H7 (cell line): ENCODE data around the gene CTDSPL. TPM values are rescaled to one million over a fixed set of nuclear protein-coding genes. Genes with fewer than 3 reads are reported as not detected.

Experiments used
- DNase-seq: peaks from one replicate; pipeline ENCODE4 v3.0.0; 2012
- H3K27me3 ChIP-seq: 2 replicates; pipeline ENCODE4 v1.6.0; 2011; ENCODE audit warnings: mild to moderate bottlenecking, low read length; ENCODE audit not compliant: control insufficient read depth, insufficient read depth
- H3K36me3 ChIP-seq: replicated peaks from 2 replicates; pipeline ENCODE4 v1.5.1; 2011; ENCODE audit warnings: low read length; ENCODE audit not compliant: control insufficient read depth, insufficient read depth
- H3K4me3 ChIP-seq: 2 replicates; pipeline ENCODE4 v1.5.1; 2011; ENCODE audit warnings: low read depth, mild to moderate bottlenecking, control low read depth, low read length, moderate library complexity; ENCODE audit not compliant: insufficient read depth
- total RNA-seq: library from RNA; depleted of rRNA; stranded (reverse); fragments of >200 nt; shearing (Covaris generic); gene quantifications from 2 replicates; pipeline ENCODE4 v1.2.3, GENCODE V29; 2014

Gene CTDSPL
- total RNA-seq, 1 experiment from 2014 or later = 20.3 TPM

- Histone ChIP-seq H3K36me3 (no peaks in the 10 kb centered on the region; the same call in 1 of the 2 replicates), H3K27me3 (no peaks in the 10 kb centered on the region)
Observed at GRCh38 chr3:37906734-37907282, 45.1 kb downstream of the CTDSPL start.

GRCh38 chr3:37907371-37907770 is 45.7 kb downstream of the CTDSPL start:
- DNase-seq = no peak
- Histone ChIP-seq H3K27me3 (no peaks in the 10 kb centered on the region), H3K4me3 (no peak overlapping the region), H3K36me3 (no peaks in the 10 kb centered on the region; the same call in 1 of the 2 replicates)

More at GRCh38 chr3:37906734-37907282, 45.1 kb downstream of the CTDSPL start:
- no peak overlapping the region for H3K4me3 ChIP-seq
- no peak for DNase-seq

GRCh38 chr3:37907906-37908305 is 46.2 kb downstream of the CTDSPL start:
- DNase-seq = no peak
- Histone ChIP-seq H3K27me3 (no peaks in the 10 kb centered on the region), H3K4me3 (no peak overlapping the region), H3K36me3 (no peaks in the 10 kb centered on the region; the same call in 1 of the 2 replicates)

GRCh38 chr3:37909067-37909911 is 47.6 kb downstream of the CTDSPL start:
- Histone ChIP-seq H3K27me3 (no peaks in the 10 kb centered on the region), H3K36me3 (no peaks in the 10 kb centered on the region; the same call in 1 of the 2 replicates), H3K4me3 (no peak overlapping the region)
- no peak for DNase-seq

- no peaks in the 10 kb centered on the region for H3K27me3 ChIP-seq
- no peak for DNase-seq
- no peaks in the 10 kb centered on the region; the same call in 1 of the 2 replicates for H3K36me3 ChIP-seq
- H3K4me3 ChIP-seq = no peak overlapping the region
Observed at GRCh38 chr3:37910671-37911400, 49.2 kb downstream of the CTDSPL start.

GRCh38 chr3:37912052-37912733 is 50.5 kb downstream of the CTDSPL start:
- peak; percentile 48 for DNase-seq
- no peaks in the 10 kb centered on the region; the same call in 1 of the 2 replicates for H3K36me3 ChIP-seq
- H3K4me3 ChIP-seq = no peak overlapping the region
- no peaks in the 10 kb centered on the region for H3K27me3 ChIP-seq

- no peaks in the 10 kb centered on the region; the same call in 1 of the 2 replicates for H3K36me3 ChIP-seq
- DNase-seq = no peak
- H3K27me3 ChIP-seq = no peaks in the 10 kb centered on the region
- H3K4me3 ChIP-seq = no peak overlapping the region
Observed at GRCh38 chr3:37913522-37913921, 51.8 kb downstream of the CTDSPL start.

GRCh38 chr3:37916685-37917084 is 55.0 kb downstream of the CTDSPL start:
- no peak for DNase-seq
- Histone ChIP-seq H3K36me3 (no peaks in the 10 kb centered on the region), H3K27me3 (no peaks in the 10 kb centered on the region), H3K4me3 (no peak overlapping the region)

- H3K4me3 ChIP-seq = no peak overlapping the region
- H3K27me3 ChIP-seq = no peaks in the 10 kb centered on the region
- no peaks in the 10 kb centered on the region for H3K36me3 ChIP-seq
- DNase-seq = no peak
Observed at GRCh38 chr3:37918627-37919026, 56.9 kb downstream of the CTDSPL start.

GRCh38 chr3:37920156-37920699 is 58.5 kb downstream of the CTDSPL start:
- Histone ChIP-seq H3K4me3 (no peak overlapping the region), H3K36me3 (no peaks in the 10 kb centered on the region), H3K27me3 (no peaks in the 10 kb centered on the region)
- no peak for DNase-seq

GRCh38 chr3:37921025-37921424 is 59.3 kb downstream of the CTDSPL start:
- Histone ChIP-seq H3K36me3 (no peaks in the 10 kb centered on the region), H3K4me3 (no peak overlapping the region), H3K27me3 (no peaks in the 10 kb centered on the region)
- DNase-seq = no peak

- no peaks in the 10 kb centered on the region for H3K36me3 ChIP-seq
- no peak for DNase-seq
- H3K27me3 ChIP-seq = no peaks in the 10 kb centered on the region
- no peak overlapping the region for H3K4me3 ChIP-seq
Observed at GRCh38 chr3:37922721-37923568, 61.3 kb downstream of the CTDSPL start.

GRCh38 chr3:37923569-37924040 is 61.9 kb downstream of the CTDSPL start:
- no peaks in the 10 kb centered on the region for H3K27me3 ChIP-seq
- H3K36me3 ChIP-seq = no peaks in the 10 kb centered on the region
- no peak for DNase-seq
- no peak overlapping the region for H3K4me3 ChIP-seq
